Endothelial cell of umbilical vein (primary cell): ENCODE measurements around the gene MUC20. TPM values are rescaled to one million over a fixed set of nuclear protein-coding genes. Genes with fewer than 3 reads are reported as not detected.

Experiments used
- BruUV-seq: library from RNA; stranded (reverse); fragments of 400-500 nt; replicated peaks from 2 replicates; lab custom pipeline; 2021; lab: Mats Ljungman, UMichigan
- CTCF ChIA-PET: fragments of 300-600, 350-600 bp; sonication (Branson Sonifier 250); formaldehyde crosslinking; loops from one replicate; lab custom pipeline; 2021; ENCODE audit warnings: antibody characterized with exemption, inconsistent platforms; lab: Charles Lee
- POLR2A ChIA-PET: fragments of 300-600, 350-600 bp; sonication (Branson Sonifier 250); formaldehyde crosslinking; loops from one replicate; lab custom pipeline; 2021; ENCODE audit warnings: antibody characterized with exemption, inconsistent platforms; lab: Charles Lee
- DNase-seq: peaks from one replicate; pipeline ENCODE4 v3.0.0-alpha.2; 2011; ENCODE audit warnings: low read depth, low spot score
- FAIRE-seq: peaks from 2 replicates; lab custom pipeline; 2011; peaks lifted over from hg19 to GRCh38; lab: Jason Lieb, UNC
- H2AFZ ChIP-seq: 2 replicates; pipeline ENCODE4 v1.6.0; 2012; ENCODE audit warnings: low read depth, low read length, control low read depth, inconsistent platforms
- H3K27ac ChIP-seq: 2 replicates; pipeline ENCODE4 v1.5.1; 2011; ENCODE audit warnings: low read depth, mild to moderate bottlenecking, control low read depth, low read length, moderate library complexity; ENCODE audit not compliant: insufficient read depth
- H3K27me3 ChIP-seq, 2 experiments: 2 replicates each; pipeline versions ENCODE4 v1.6.0 to v1.6.1; 2011; ENCODE audit warnings: low read length in 2 of 2, mixed read lengths in 1 of 2; ENCODE audit not compliant: control insufficient read depth in 2 of 2, insufficient read depth in 2 of 2
- H3K36me3 ChIP-seq, 2 experiments: 2 replicates in 1 of 2; 3 replicates in 1 of 2; pipeline ENCODE4 v1.5.1; 2011; ENCODE audit warnings: low read length in 2 of 2, mild to moderate bottlenecking in 1 of 2, moderate library complexity in 1 of 2; ENCODE audit not compliant: control insufficient read depth in 2 of 2, insufficient read depth in 2 of 2; ENCODE audit errors: extremely low read depth in 1 of 2
- H3K4me1 ChIP-seq: 3 replicates; pipeline ENCODE4 v1.5.1; 2011; ENCODE audit warnings: mild to moderate bottlenecking, low read length; ENCODE audit not compliant: control insufficient read depth, insufficient read depth; ENCODE audit errors: extremely low read depth
- H3K4me2 ChIP-seq: 2 replicates; pipeline ENCODE4 v1.6.1; 2011; ENCODE audit warnings: low read length, control low read depth, mixed read lengths; ENCODE audit not compliant: insufficient read depth
- H3K4me3 ChIP-seq, 3 experiments: fragments of 200-600 bp in 1 of 3; sonication (generic), shearing (Covaris generic) in 1 of 3; replicated peaks in 1 of 3; 2 replicates each; pipeline ENCODE4 v1.5.1; 2011 to 2016; ENCODE audit warnings: control low read depth in 3 of 3, low read length in 3 of 3, mild to moderate bottlenecking in 2 of 3, inconsistent platforms in 1 of 3, low read depth in 1 of 3, moderate library complexity in 1 of 3; ENCODE audit not compliant: insufficient read depth in 1 of 3
- H3K79me2 ChIP-seq: 2 replicates; pipeline ENCODE4 v1.6.0; 2012; ENCODE audit warnings: low read length, inconsistent platforms; ENCODE audit not compliant: control insufficient read depth, insufficient read depth
- H3K9ac ChIP-seq: replicated peaks from 2 replicates; pipeline ENCODE3; 2011; ENCODE audit warnings: low read length, control low read depth; ENCODE audit not compliant: insufficient read depth; ENCODE audit errors: extremely low read depth
- H3K9me1 ChIP-seq: replicated peaks from 3 replicates; pipeline ENCODE4 v1.6.0; 2011; ENCODE audit warnings: mild to moderate bottlenecking, low read length; ENCODE audit not compliant: control insufficient read depth, insufficient read depth; ENCODE audit errors: extremely low read depth
- H3K9me3 ChIP-seq: replicated peaks from 2 replicates; pipeline ENCODE4 v1.5.1; 2012; ENCODE audit warnings: low read length, inconsistent platforms; ENCODE audit not compliant: control insufficient read depth, insufficient read depth
- H4K20me1 ChIP-seq: replicated peaks from 2 replicates; pipeline ENCODE3; 2011; ENCODE audit warnings: mild to moderate bottlenecking, low read length; ENCODE audit not compliant: control insufficient read depth, insufficient read depth; ENCODE audit errors: extremely low read depth
- CTCF ChIP-seq, 2 donors: IDR thresholded peaks; 1 replicate in 1 of 2; 2 replicates in 1 of 2; pipeline ENCODE4 v1.5.1; 2011; ENCODE audit warnings: low read length in 2 of 2, mild to moderate bottlenecking in 2 of 2, moderate library complexity in 2 of 2, control low read depth in 1 of 2, inconsistent platforms in 1 of 2, low read depth in 1 of 2; ENCODE audit not compliant: insufficient read depth in 1 of 2; ENCODE audit errors: extremely low read depth in 1 of 2
- EZH2 ChIP-seq: IDR thresholded peaks from 2 replicates; pipeline ENCODE4 v1.6.1; 2012; ENCODE audit warnings: borderline replicate concordance, low read depth, mild to moderate bottlenecking, moderate library complexity, low read length, inconsistent platforms; ENCODE audit not compliant: severe bottlenecking
- FOS ChIP-seq: IDR thresholded peaks from 2 replicates; pipeline ENCODE4 v1.6.1; 2011; ENCODE audit warnings: mild to moderate bottlenecking, low read length, moderate library complexity, borderline replicate concordance; ENCODE audit not compliant: insufficient read depth
- GATA2 ChIP-seq: IDR thresholded peaks from 2 replicates; pipeline ENCODE4 v1.7.0; 2011; ENCODE audit warnings: low read depth, mild to moderate bottlenecking, moderate library complexity, mixed read lengths, low read length; ENCODE audit not compliant: insufficient read length, insufficient read depth
- MAX ChIP-seq: IDR thresholded peaks from 2 replicates; pipeline ENCODE4 v1.6.1; 2011; ENCODE audit not compliant: insufficient read depth, insufficient read length
- POLR2A ChIP-seq: IDR thresholded peaks from 2 replicates; pipeline ENCODE4 v1.6.1; 2012; ENCODE audit warnings: low read depth, mild to moderate bottlenecking, control low read depth, low read length
- POLR2AphosphoS5 ChIP-seq: IDR thresholded peaks from 2 replicates; pipeline ENCODE4 v1.6.1; 2012; ENCODE audit warnings: low read depth, mild to moderate bottlenecking, control low read depth, low read length, moderate library complexity; ENCODE audit not compliant: insufficient read depth
- dilution Hi-C: fragments of 300-500 bp; cut with MboI; formaldehyde crosslinking; loops from one replicate; pipeline ENCODE4 v1.15.0; 2019; ENCODE audit warnings: low sequenced_read_pairs; ENCODE audit not compliant: extremely low pct_ligation_motif_present
- intact Hi-C: fragments of 100-400 bp; cut with micrococcal nuclease; formaldehyde crosslinking; loops from one replicate; pipeline ENCODE4 v1.10.0; 2022
- polyA plus RNA-seq, 4 experiments: library from polyadenylated mRNA; depleted of rRNA in 3 of 4; stranded (reverse) in 3 of 4; unstranded in 1 of 4; fragments of >200 nt; gene quantifications; 2 replicates each; pipeline versions ENCODE4 v1.2.1 to v1.2.3, GENCODE V29; 2011 to 2012; ENCODE audit warnings: missing spikeins in 1 of 4
- total RNA-seq: library from RNA; stranded (reverse); gene quantifications from 2 replicates; pipeline ENCODE4 v1.2.3, GENCODE V29; 2021

The MUC20 gene
- total and polyA plus RNA-seq, 2 donors (not counting 3 experiments of a cell fraction or from before 2014, with no cell fraction given), result 0.62 TPM; not detected in 1

DNA sequence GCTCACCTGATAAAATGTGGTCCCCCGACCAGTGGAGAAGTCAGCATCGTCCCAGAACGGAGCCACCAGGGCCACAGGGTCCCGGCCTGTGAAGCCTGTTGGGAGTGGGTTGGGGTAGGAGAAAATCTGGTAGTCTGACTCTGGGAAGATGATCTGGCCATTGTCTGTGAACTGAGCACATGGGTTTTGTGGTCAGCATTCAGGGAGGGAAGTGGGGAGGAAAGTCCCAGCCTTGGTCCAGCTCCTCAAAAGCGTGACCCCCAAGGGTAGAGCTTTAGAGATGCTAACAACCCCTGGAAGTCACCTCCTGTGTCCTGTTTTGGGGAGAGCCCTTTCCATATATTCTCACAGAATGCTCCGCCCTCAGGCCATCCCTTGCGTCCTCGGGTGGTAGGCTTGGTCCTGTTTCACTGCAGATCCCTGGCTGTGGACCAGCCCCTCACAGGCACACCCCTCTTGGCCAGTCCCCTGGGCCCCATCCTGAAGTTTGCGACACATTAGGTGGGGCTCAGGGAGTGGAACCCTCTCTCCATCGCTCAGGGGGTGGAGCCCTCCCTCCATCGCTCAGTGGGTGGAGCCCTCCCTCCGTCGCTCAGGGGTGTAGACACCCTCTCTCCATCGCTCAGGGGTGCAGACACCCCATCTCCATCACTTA, 51.0 kb downstream of the MUC20 start:
- BruUV-seq, result no TSS peak
- no peak for DNase-seq
- Histone ChIP-seq H3K9me3 (no peaks in the 10 kb centered on the region), H3K36me3 (no peaks in the 10 kb centered on the region), H3K79me2 (no peaks in the 10 kb centered on the region), H4K20me1 (no peaks in the 10 kb centered on the region), H3K27ac (no peak overlapping the region), H3K4me3 (no peak overlapping the region), H3K4me2 (no peak overlapping the region), H3K9me1 (no peaks in the 10 kb centered on the region), H3K4me1 (no peaks in the 10 kb centered on the region), H3K9ac (no peak overlapping the region), H3K27me3 (no peaks in the 10 kb centered on the region), H2AFZ (no peak overlapping the region)
- intact Hi-C loops (no loop called here), dilution Hi-C loops (no loop called here)
- CTCF ChIA-PET, result no interaction called here
- no peak for FAIRE-seq
- POLR2A ChIA-PET, result no interaction called here
- no peak for TF ChIP-seq GATA2
- no peak for TF ChIP-seq POLR2AphosphoS5
- no peak for TF ChIP-seq POLR2A
- TF ChIP-seq FOS, result no peak
- TF ChIP-seq MAX, result no peak
- TF ChIP-seq CTCF (IDR thresholded peaks at IDR 0.05; ENCODE audit: extremely low read depth in 1 of 2, insufficient read depth in 1 of 2, low read depth in 1 of 2, low read length in 2 of 2), result no peak
- no peak for TF ChIP-seq EZH2
